ENCODE data around the gene NEURL4. TPM values are rescaled to one million over a fixed set of nuclear protein-coding genes. Genes with fewer than 3 reads are reported as not detected.

NEURL4 gene
- total RNA-seq, 4 donors from 2014 or later: 12.0 to 30.4 (median 14.9) TPM

GRCh38 chr17:7309628-7310027, 19.5 kb downstream of the NEURL4 start:
- 85 to 86% methylated on average over 12 of the region's 12 CpGs for WGBS, 2 donors (ENCODE audit: low coverage in 1 of 2)
- TF ChIP-seq POLR2AphosphoS5 (IDR thresholded peaks at IDR 0.05) (no peak), POLR2A (IDR thresholded peaks at IDR 0.05) (no peak), EP300 (IDR thresholded peaks at IDR 0.05) (no peak), CTCF (IDR thresholded peaks at IDR 0.05) (no peak)
- H3K27ac ChIP-seq: peak overlapping the region in 3 of 4 donors; percentile 99 to 100 (median 100)
- no peaks in the 10 kb centered on the region for H3K27me3 ChIP-seq
- peaks cover 5 to 68% (median 33%) of the 10 kb centered on the region in 3 donors for H3K4me1 ChIP-seq
- no peak for ATAC-seq
- H3K4me3 ChIP-seq: peak overlapping the region in 1 of 2 donors; percentile 99
- H3K9me3 ChIP-seq: no peaks in the 10 kb centered on the region
- peaks cover 3 to 51% of the 10 kb centered on the region in 2 donors for H3K36me3 ChIP-seq

GRCh38 chr17:7308625-7309433, 20.3 kb downstream of the NEURL4 start:
- TF ChIP-seq POLR2AphosphoS5 (IDR thresholded peaks at IDR 0.05): peak; percentile 36
- TF ChIP-seq POLR2A (IDR thresholded peaks at IDR 0.05): no peak
- peak; percentile 35 for ATAC-seq
- WGBS, 2 donors (ENCODE audit: low coverage in 1 of 2): 0 to 3% methylated on average over 6 to 7 of the region's 14 CpGs
- peaks cover 5 to 60% (median 25%) of the 10 kb centered on the region in 3 donors for H3K4me1 ChIP-seq
- H3K9me3 ChIP-seq: no peaks in the 10 kb centered on the region
- no peaks in the 10 kb centered on the region for H3K27me3 ChIP-seq
- peak overlapping the region; percentile 68 to 99 for H3K4me3 ChIP-seq
- H3K27ac ChIP-seq: peak overlapping the region; percentile 91 to 100 (median 100)
- H3K36me3 ChIP-seq: peaks cover 3 to 47% of the 10 kb centered on the region in 2 donors

- Histone ChIP-seq H3K27me3 (no peaks in the 10 kb centered on the region), H3K36me3 (peaks cover 3 to 38% of the 10 kb centered on the region in 2 donors), H3K27ac (peak overlapping the region; percentile 91 to 100 (median 100)), H3K4me1 (peaks cover 5 to 51% (median 16%) of the 10 kb centered on the region in 3 donors), H3K4me3 (peak overlapping the region; percentile 68 to 99), H3K9me3 (no peaks in the 10 kb centered on the region)
- TF ChIP-seq POLR2A (IDR thresholded peaks at IDR 0.05) (peak in 1 of 2 donors; percentile 95), EP300 (IDR thresholded peaks at IDR 0.05) (no peak), CTCF (IDR thresholded peaks at IDR 0.05) (peak in 3 of 4 experiments; percentile 13 to 44 (median 33)), POLR2AphosphoS5 (IDR thresholded peaks at IDR 0.05) (no peak)
- ATAC-seq: peak; percentile 17
- WGBS, 2 donors (ENCODE audit: low coverage in 1 of 2): 0% methylated on average over 3 of the region's 104 CpGs; no CpG with 5 or more reads in 1 of the 2 donors
Measured at GRCh38 chr17:7307686-7308624, 21.2 kb downstream of the NEURL4 start.

- peak; percentile 93 for ATAC-seq
- Histone ChIP-seq H3K27ac (peak within 1 kb of the TSS; percentile 91 to 100 (median 100)), H3K4me1 (peaks cover 5 to 42% (median 15%) of the 10 kb centered on the region in 3 donors), H3K9me3 (no peaks in the 10 kb centered on the region), H3K4me3 (peak within 1 kb of the TSS; percentile 68 to 99), H3K27me3 (no peaks in the 10 kb centered on the region), H3K36me3 (peaks cover 3 to 29% of the 10 kb centered on the region in 2 donors)
- WGBS, 2 donors (ENCODE audit: low coverage in 1 of 2): 0% methylated on average over 10 to 37 of the region's 64 CpGs
- no peak for TF ChIP-seq EP300 (IDR thresholded peaks at IDR 0.05)
- peak; percentile 94 for TF ChIP-seq POLR2AphosphoS5 (IDR thresholded peaks at IDR 0.05)
- no peak for TF ChIP-seq CTCF (IDR thresholded peaks at IDR 0.05)
- TF ChIP-seq POLR2A (IDR thresholded peaks at IDR 0.05): peak; percentile 74 to 93
Measured at GRCh38 chr17:7306911-7307685, 22.0 kb downstream of the NEURL4 start, which contains the start of gene EIF5A. TSS of gene EIF5A (plus strand) at chr17:7307628. CDS start at chr17:7309636, 2,008 bp downstream.

Measured in gastroesophageal sphincter (tissue), 4 donors.